GM13977 (cell line): Measurements from ENCODE around the gene CHST12.
A peak's percentile ranks its signal among the peaks of the same experiment; 100 is the strongest.
"Not testable (repeated sequence)": the region's sequence is repeated elsewhere in the genome, so short reads cannot be mapped to it uniquely, and the experiment has no call there.

Source experiments
- DNase-seq: peaks from one replicate; pipeline ENCODE4 v3.0.0; 2012; ENCODE audit warnings: low spot score
- in situ Hi-C: fragments of 300-500 bp; cut with MboI; formaldehyde crosslinking; loops from one replicate; pipeline ENCODE4 v1.12.0; 2022; ENCODE audit warnings: low sequenced_read_pairs, low pct_unique_long_range_greater_than_20kb, mixed read lengths, inconsistent platforms; ENCODE audit not compliant: unreplicated experiment
- TF ChIP-seq, protein P1 (sequence below): IDR thresholded peaks from 2 replicates; pipeline ENCODE4 v1.5.1; 2012; ENCODE audit warnings: mild to moderate bottlenecking, control low read depth; ENCODE audit not compliant: insufficient read depth; ENCODE audit errors: extremely low read depth, missing control alignments

The CHST12 gene

DNA sequence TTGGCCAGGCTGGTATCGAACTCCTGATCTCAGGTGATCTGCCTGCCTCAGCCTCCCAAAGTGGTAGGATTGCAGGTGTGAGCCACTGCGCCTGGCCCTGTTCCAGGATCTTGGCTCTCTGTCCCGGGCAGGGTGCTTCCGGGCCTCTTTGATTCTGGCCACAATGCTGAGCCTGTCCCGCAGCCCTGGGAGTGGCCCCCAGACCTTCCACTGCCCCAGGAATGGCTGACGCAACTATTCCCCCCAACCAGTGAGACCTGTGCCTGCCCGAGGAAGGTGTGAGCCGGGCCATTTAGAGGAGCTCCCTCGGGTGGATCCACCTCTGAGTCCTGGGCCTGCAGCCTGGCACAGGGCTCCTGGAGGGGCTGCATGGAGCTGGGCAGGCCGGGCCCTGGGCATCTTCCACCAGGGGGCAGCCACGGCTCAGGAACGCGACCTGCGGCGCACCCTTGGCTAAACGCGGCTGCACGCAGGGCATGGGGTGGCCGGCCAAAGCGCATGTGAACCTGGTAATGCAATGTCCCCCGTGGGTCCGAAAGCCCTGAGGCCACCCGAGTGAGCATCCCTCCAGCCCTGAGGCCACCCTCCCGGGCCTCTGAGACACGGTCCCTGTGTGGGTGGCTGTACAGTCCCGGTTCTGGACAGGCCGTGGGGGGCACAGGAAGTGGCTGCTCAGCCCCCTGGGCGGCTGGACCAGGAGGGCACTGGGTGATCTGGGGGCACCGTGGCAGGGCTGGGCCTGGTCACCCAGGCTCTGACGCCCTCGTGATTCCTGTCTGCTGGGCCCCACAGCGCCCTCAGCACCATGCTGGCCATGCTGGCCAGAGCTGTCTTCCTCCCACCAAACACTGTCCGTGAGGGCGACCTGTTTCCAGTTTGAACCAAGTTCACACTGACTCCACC lies 48.0 kb downstream of the CHST12 start:
- DNase-seq = peak; percentile 91
- in situ Hi-C loops = no loop called here
- TF ChIP-seq, protein P1, sequence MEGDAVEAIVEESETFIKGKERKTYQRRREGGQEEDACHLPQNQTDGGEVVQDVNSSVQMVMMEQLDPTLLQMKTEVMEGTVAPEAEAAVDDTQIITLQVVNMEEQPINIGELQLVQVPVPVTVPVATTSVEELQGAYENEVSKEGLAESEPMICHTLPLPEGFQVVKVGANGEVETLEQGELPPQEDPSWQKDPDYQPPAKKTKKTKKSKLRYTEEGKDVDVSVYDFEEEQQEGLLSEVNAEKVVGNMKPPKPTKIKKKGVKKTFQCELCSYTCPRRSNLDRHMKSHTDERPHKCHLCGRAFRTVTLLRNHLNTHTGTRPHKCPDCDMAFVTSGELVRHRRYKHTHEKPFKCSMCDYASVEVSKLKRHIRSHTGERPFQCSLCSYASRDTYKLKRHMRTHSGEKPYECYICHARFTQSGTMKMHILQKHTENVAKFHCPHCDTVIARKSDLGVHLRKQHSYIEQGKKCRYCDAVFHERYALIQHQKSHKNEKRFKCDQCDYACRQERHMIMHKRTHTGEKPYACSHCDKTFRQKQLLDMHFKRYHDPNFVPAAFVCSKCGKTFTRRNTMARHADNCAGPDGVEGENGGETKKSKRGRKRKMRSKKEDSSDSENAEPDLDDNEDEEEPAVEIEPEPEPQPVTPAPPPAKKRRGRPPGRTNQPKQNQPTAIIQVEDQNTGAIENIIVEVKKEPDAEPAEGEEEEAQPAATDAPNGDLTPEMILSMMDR = peak; percentile 90

DNA sequence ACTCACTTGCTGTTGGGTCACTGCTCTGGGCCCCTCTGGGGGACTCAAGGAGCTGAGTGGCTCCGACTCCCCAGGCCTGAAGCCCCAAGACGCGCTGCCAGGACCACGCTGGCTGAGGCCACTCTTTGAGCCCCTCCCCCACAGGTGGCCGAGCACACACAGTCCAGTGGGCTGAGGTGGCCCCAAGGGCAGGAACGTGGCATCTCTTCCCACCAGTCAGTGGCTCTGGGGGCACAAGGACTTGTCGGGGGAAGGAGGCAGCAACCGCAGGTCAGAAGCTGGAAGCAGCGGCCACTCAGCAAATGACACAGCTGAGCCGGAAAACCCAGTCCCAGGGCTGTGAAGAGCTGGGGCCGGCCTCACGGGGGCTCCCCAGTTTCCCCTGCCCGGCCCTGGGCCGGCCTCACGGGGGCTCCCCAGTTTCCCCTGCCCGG lies 48.7 kb downstream of the CHST12 start:
- TF ChIP-seq, protein P1 = peak; percentile 28
- DNase-seq = peak; percentile 72
- in situ Hi-C loops = no loop called here

DNA sequence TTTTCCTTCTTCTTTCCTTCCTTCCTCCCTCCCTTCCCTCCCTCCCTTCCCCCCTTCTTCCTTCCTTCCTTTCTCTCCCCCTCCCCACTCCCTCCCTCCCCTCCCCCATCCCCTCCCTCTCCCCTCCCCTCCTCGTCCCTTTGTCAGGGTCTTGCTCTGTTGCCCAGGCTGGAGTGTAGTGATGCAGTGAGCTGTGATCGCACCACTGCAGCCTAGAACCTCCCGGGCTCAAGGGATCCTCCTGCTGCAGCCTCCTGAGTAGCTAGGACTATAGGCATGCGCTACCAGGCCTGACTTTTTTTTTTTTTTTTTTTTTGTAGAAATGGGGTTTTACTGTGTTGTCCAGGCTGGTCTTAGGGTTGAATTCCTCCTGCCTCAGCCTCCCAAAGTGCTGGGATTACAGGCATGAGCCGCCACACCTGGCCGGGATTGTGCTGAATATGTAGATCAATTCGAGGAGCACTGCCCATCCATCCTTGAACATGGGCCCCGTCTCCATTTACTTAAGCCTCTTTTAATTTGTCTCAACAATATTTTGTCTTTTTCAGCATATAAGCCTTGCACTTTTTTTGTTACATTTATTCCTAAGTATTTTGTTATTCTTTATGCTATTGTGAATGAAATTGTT lies 49.3 kb downstream of the CHST12 start:
- in situ Hi-C loops = no loop called here
- TF ChIP-seq, protein P1 = no peak
- DNase-seq = no peak

GRCh38 chr7:2453849-2454248 lies 50.4 kb downstream of the CHST12 start:
- in situ Hi-C loops, DNase-seq: not testable (repeated sequence)

- TF ChIP-seq, protein P1 = no peak
- in situ Hi-C loops = no loop called here
- DNase-seq = no peak
These were observed 56.3 kb downstream of the CHST12 start for GRCh38 chr7:2459674-2460073.

GRCh38 chr7:2460188-2460587 lies 56.8 kb downstream of the CHST12 start:
- TF ChIP-seq, protein P1 = no peak
- DNase-seq = no peak
- in situ Hi-C loops = no loop called here

GRCh38 chr7:2460641-2461040 lies 57.2 kb downstream of the CHST12 start:
- TF ChIP-seq, protein P1 = no peak
- in situ Hi-C loops = no loop called here
- no peak for DNase-seq
